GM12865 (cell line): ENCODE measurements around the gene SAP25.

ENCODE experiments used
- DNase-seq: peaks from one replicate; pipeline ENCODE4 v3.0.0; 2010; ENCODE audit warnings: low read depth
- H3K4me3 ChIP-seq: 2 replicates; pipeline ENCODE4 v1.5.1; 2011; ENCODE audit warnings: mild to moderate bottlenecking, low read depth, low read length, control low read depth
- CTCF ChIP-seq: IDR thresholded peaks from 2 replicates; pipeline ENCODE4 v1.5.1; 2011; ENCODE audit warnings: low read length, control low read depth, low read depth, inconsistent platforms; ENCODE audit not compliant: insufficient read depth; ENCODE audit errors: missing control alignments

The SAP25 gene

GRCh38 chr7:100604028-100604975 is 30.6 kb upstream of the SAP25 start:
- H3K4me3 ChIP-seq = peak overlapping the region; percentile 70
- DNase-seq = peak; percentile 75
- peak; percentile 35 for TF ChIP-seq CTCF

- no peak for TF ChIP-seq CTCF
- H3K4me3 ChIP-seq = peak overlapping the region; percentile 45
- no peak for DNase-seq
Measured at GRCh38 chr7:100603726-100604027, 30.0 kb upstream of the SAP25 start.

- H3K4me3 ChIP-seq = no peak overlapping the region
- no peak for DNase-seq
- no peak for TF ChIP-seq CTCF
Measured at GRCh38 chr7:100602889-100603725, 29.4 kb upstream of the SAP25 start.

- no peak overlapping the region for H3K4me3 ChIP-seq
- DNase-seq = no peak
- no peak for TF ChIP-seq CTCF
Measured at GRCh38 chr7:100600730-100601038, 27.0 kb upstream of the SAP25 start.

GRCh38 chr7:100599911-100600729 is 26.4 kb upstream of the SAP25 start:
- no peak for DNase-seq
- no peak overlapping the region for H3K4me3 ChIP-seq
- peak; percentile 30 for TF ChIP-seq CTCF

GRCh38 chr7:100598425-100598824 is 24.7 kb upstream of the SAP25 start:
- no peak for DNase-seq
- no peak overlapping the region for H3K4me3 ChIP-seq
- no peak for TF ChIP-seq CTCF
